IPS DF 6.9 (cell line): ENCODE data around the gene NLRC5.

ENCODE experiments used
- DNase-seq: peaks from one replicate; pipeline ENCODE4 v3.0.0-alpha.2; 2013; ENCODE audit warnings: low read depth, low spot score
- H3K27ac ChIP-seq: one replicate; pipeline ENCODE4 v1.5.1; 2013; ENCODE audit warnings: low read length, control low read depth
- H3K27me3 ChIP-seq: 2 replicates; pipeline ENCODE4 v1.6.1; 2013; ENCODE audit warnings: mild to moderate bottlenecking, low read length; ENCODE audit not compliant: control insufficient read depth, insufficient read depth
- H3K36me3 ChIP-seq: 2 replicates; pipeline ENCODE4 v1.6.1; 2013; ENCODE audit warnings: low read length; ENCODE audit not compliant: control insufficient read depth, insufficient read depth
- H3K4me1 ChIP-seq: 2 replicates; pipeline ENCODE4 v1.6.1; 2013; ENCODE audit warnings: low read length; ENCODE audit not compliant: control insufficient read depth, insufficient read depth
- H3K4me3 ChIP-seq: 2 replicates; pipeline ENCODE4 v1.5.1; 2013; ENCODE audit warnings: mild to moderate bottlenecking, low read length
- H3K9me3 ChIP-seq: 2 replicates; pipeline ENCODE4 v1.6.1; 2013; ENCODE audit warnings: low read length, inconsistent platforms; ENCODE audit not compliant: control insufficient read depth, insufficient read depth
- WGBS: extraction: QIAGEN DNeasy Blood & Tissue Kit; methylation state at CpG from one replicate; pipeline ENCODE4 v1.1.7; 2013; ENCODE audit warnings: mixed read lengths, missing lambda C conversion rate; ENCODE audit not compliant: insufficient read length, insufficient coverage; 5-methylcytosine and 5-hydroxymethylcytosine counted together

Gene NLRC5

DNA sequence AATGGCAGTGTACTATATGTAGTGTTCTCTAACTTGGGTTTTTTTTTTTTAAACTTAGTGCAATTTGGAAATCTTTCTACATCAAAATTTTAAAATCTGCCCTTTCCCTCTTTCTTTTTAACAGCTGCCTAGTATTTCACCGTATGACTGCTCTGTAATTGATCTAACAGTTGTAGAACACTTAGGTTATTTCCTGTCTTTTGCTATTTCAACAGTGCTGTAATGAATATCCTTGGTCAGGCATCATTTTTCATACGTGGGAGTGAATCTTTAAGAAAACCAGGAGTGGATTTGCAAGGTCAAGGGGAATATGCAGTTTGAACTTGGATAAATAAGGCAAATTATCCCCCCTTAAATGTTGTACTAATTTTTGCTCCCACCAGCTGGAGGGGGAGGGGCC, 3.8 kb downstream of the NLRC5 start:
- H3K27ac ChIP-seq = no peak overlapping the region
- no peaks in the 10 kb centered on the region for H3K36me3 ChIP-seq
- H3K27me3 ChIP-seq = peaks cover 4% of the 10 kb centered on the region; the same call in 1 of the 2 replicates
- no peaks in the 10 kb centered on the region for H3K9me3 ChIP-seq
- no peak overlapping the region for H3K4me3 ChIP-seq
- no peaks in the 10 kb centered on the region; the same call in none of the 2 replicates for H3K4me1 ChIP-seq
- DNase-seq = no peak
- no CpG with 5 or more reads among the region's 2 CpGs for WGBS

DNA sequence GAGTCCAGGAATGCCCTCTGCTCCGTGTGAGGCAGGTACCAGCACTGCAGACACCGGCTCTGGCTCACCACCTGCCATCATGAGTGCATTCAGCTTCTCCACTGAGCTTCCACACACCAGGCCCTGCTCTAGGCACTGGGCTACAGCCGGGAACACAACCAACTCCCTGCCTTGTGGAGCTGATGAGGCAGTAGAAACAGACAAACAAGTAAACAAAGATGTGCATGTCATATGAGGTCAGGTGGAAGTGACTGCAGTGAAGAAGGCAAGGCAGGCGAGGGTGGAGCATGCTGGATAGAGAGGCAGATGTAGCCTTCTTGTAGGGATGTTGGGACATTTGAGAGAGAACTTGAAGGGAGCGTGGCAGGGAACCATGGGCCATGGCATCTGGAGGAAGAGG, 5.0 kb downstream of the NLRC5 start:
- Histone ChIP-seq H3K36me3 (no peaks in the 10 kb centered on the region), H3K27me3 (no peaks in the 10 kb centered on the region), H3K4me3 (no peak overlapping the region), H3K9me3 (no peaks in the 10 kb centered on the region), H3K4me1 (no peaks in the 10 kb centered on the region), H3K27ac (no peak overlapping the region)
- WGBS = no CpG with 5 or more reads among the region's 5 CpGs
- no peak for DNase-seq

DNA sequence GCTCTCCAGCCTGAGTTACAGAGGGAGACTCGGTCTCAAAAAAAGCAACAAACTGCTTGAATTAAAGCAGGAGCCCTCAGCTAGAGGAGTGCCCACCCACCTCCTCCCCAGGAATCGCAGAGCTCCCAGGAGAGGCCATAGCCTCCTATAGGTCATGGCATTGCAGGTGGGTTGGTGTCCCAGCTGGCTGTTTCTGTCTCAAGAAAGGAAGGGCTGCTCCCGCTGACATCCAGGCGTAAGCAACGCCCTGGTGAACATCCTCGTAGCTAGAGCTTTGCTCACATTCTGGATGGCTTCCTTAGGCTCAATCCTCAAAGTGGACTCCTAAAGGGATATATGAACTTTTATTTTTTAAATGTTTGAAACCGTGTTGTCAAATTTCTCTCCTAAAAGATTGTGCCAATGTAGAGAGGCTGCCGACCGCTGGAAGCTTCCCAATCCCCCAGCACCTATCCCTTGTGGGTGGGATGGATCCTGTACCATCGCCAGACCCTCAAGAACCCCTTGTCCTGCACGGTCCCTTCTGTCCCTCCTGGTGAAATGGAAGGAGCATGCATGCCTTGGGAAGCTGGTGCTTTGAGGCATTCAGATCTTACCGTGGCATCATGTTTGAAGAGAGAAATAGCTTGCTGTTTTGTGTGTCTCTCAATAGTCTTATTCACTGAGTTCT, 5.9 kb downstream of the NLRC5 start:
- Histone ChIP-seq H3K9me3 (no peaks in the 10 kb centered on the region), H3K36me3 (no peaks in the 10 kb centered on the region), H3K4me1 (no peaks in the 10 kb centered on the region), H3K4me3 (no peak overlapping the region), H3K27ac (no peak overlapping the region), H3K27me3 (no peaks in the 10 kb centered on the region)
- no CpG with 5 or more reads among the region's 12 CpGs for WGBS
- no peak for DNase-seq

DNA sequence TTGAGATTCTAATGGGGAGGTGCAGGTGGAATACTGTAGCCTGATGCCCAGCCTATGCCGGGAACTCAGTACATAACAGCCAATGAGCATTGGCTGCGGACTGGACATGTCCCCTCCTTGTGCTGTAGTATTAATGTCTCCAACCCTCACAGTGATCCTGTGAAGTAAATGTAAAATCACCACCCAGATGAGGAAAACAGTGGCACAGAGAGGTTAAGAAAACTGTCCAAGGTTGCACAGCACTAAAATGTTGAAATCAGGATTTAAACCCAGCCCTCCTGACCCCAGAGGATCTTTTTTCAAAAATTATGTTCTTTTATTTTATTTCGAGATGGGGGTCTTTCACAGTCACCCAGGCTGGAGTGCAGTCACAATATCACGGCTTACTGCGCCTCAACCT, 7.9 kb downstream of the NLRC5 start:
- WGBS = no CpG with 5 or more reads among the region's 5 CpGs
- no peak overlapping the region for H3K27ac ChIP-seq
- DNase-seq = no peak
- no peaks in the 10 kb centered on the region for H3K4me1 ChIP-seq
- no peak overlapping the region for H3K4me3 ChIP-seq
- no peaks in the 10 kb centered on the region for H3K9me3 ChIP-seq
- no peaks in the 10 kb centered on the region for H3K36me3 ChIP-seq
- no peaks in the 10 kb centered on the region for H3K27me3 ChIP-seq

DNA sequence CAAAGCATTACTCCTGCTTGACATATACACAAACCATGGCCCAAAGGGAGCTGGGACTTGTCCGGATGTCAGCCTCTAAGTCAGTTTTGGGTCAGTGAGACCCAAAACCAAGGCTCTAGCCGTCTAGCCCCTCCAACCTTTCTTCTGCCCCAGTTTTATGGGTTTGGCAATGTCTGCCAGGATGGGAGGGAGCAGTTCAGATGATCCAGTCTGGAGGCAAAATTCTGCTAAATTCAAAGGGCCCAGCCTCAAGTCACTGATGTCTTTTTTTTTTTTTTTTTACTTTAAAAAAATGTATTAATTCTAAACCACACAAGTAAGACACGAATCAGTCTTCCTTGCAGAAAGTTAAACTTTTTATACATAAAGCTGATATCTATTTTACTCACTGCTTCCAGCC, 8.6 kb downstream of the NLRC5 start:
- no peak for DNase-seq
- Histone ChIP-seq H3K36me3 (no peaks in the 10 kb centered on the region), H3K27me3 (no peaks in the 10 kb centered on the region), H3K9me3 (no peaks in the 10 kb centered on the region), H3K4me3 (no peak overlapping the region), H3K27ac (no peak overlapping the region), H3K4me1 (no peaks in the 10 kb centered on the region)
- WGBS = no CpG with 5 or more reads among the region's 3 CpGs

DNA sequence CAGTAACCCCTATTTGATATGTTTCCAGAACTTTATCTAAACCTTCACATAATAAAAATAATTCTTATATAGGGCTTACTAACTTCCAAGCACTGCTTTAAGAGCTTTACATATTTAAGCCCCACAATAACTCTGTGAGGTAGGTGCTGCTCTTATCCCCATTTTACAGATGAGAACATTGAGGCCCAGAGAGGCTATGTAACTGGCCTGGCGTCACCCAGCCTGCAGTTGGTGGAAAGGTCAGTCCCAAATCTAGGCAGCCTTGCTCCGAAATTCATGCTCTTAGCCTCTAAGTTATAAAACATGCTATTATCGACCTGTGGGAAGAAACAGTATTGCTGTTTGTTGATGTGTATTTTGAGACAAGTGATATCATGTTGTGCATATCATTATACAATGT, 9.0 kb downstream of the NLRC5 start:
- Histone ChIP-seq H3K27me3 (no peaks in the 10 kb centered on the region), H3K4me1 (no peaks in the 10 kb centered on the region), H3K9me3 (no peaks in the 10 kb centered on the region), H3K4me3 (no peak overlapping the region), H3K36me3 (no peaks in the 10 kb centered on the region), H3K27ac (no peak overlapping the region)
- WGBS = no CpG with 5 or more reads among the region's 3 CpGs
- DNase-seq = no peak

DNA sequence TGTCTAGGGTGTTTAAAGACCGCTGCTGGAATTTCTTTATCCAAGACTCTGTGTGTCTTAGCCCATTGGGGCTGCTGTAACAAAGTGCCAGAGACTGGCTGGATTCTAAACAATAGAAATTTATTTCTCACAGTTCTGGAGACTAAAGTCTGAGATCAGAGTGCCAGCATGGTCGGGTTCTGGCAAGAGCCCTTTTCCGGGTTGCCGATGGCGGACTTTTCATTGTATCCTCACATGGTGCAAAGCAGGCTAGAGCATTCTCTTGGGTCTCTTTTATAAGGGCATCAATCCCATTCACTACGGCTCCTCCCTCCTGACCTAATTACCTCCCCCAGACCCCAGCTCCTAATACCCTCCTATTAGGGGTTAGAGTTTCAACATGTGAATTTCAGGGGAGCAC, 9.5 kb downstream of the NLRC5 start:
- DNase-seq = no peak
- no CpG with 5 or more reads among the region's 6 CpGs for WGBS
- Histone ChIP-seq H3K27me3 (no peaks in the 10 kb centered on the region), H3K9me3 (no peaks in the 10 kb centered on the region), H3K27ac (no peak overlapping the region), H3K4me1 (no peaks in the 10 kb centered on the region), H3K4me3 (no peak overlapping the region), H3K36me3 (no peaks in the 10 kb centered on the region)

DNA sequence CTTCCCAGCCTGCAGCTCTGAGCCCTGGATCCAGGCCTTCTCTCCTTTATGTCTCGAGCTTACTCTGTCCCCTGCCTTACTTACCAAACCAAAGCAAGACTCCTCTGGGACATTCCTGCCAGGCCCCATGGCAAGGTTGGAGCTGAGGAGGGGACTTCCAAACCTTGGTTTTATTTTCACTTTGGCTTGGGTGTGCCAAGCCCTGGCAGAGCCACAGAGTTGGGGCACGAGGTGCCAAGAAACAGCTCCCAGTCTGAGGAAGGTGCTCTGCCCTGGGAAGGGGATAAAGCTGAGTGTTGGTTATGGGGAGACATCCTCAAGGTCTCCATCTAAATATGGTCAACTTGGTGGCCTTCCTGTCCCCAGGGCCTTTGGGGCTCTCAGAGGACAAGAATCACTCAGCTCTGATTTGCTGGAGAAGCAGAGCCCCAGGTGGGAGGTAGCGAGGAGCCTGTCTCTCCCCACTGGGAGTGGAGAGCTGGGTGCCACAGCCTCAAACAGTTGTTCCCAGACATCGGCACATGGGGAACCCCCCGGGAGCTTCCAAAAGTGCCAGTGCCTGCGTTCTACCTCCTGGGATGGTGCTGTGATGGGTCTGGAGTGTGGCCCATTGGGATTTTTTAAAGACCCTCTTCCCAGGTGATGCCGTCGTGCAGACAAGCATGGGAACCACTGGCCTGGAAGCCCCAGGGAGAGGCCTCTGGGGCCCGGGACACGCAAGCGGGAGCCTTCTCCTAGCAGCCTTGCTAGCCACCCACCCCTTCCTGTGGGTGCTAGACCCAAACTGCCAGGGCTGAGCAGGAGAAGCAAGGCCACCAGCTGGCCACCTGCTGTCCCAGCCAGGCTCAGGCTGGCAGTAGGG, 10.3 kb downstream of the NLRC5 start:
- no peak overlapping the region for H3K27ac ChIP-seq
- H3K36me3 ChIP-seq = no peaks in the 10 kb centered on the region
- no peaks in the 10 kb centered on the region for H3K4me1 ChIP-seq
- H3K9me3 ChIP-seq = no peaks in the 10 kb centered on the region
- no peak overlapping the region for H3K4me3 ChIP-seq
- H3K27me3 ChIP-seq = no peaks in the 10 kb centered on the region
- no peak for DNase-seq
- whole genome bisulfite sequencing = no CpG with 5 or more reads among the region's 11 CpGs

DNA sequence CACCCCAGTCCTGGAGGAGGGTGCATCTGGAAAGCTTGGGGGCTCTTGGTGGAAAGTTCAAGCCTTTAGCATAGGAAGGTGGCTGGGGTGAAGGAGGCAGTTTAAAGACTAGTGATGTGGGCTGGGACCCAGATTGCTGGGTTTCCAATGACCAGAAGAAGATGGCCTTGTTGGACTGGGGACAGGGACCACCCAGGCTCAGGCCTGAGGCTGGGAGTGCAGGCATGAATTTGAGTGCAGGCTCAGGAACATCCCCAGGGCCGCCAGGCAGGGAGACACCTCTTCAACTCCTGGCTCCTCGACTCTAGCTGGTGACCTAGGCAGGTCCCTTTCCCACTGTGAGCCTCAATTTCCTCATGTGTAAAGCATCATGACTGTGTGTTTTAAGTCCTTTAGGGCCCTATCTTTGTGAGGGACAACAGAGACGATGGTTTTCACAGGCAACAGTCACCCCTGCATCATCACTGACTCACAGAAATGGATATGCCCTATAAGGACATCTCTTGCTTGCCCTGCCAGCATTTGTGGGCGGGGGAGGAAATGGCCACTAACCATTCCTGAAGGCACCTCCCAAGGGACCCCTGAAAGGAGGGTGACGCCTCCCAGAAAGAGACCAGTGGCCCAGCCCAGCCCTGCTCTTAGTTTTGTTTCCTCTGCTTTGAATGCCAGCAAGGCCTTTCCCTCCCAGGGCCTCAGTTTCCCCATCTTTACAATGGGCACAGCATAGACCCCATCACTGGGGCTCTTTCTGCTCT, 11.1 kb downstream of the NLRC5 start:
- Histone ChIP-seq H3K27me3 (no peaks in the 10 kb centered on the region), H3K36me3 (no peaks in the 10 kb centered on the region), H3K4me3 (no peak overlapping the region), H3K9me3 (no peaks in the 10 kb centered on the region), H3K4me1 (no peaks in the 10 kb centered on the region), H3K27ac (no peak overlapping the region)
- no peak for DNase-seq
- WGBS = no CpG with 5 or more reads among the region's 5 CpGs

DNA sequence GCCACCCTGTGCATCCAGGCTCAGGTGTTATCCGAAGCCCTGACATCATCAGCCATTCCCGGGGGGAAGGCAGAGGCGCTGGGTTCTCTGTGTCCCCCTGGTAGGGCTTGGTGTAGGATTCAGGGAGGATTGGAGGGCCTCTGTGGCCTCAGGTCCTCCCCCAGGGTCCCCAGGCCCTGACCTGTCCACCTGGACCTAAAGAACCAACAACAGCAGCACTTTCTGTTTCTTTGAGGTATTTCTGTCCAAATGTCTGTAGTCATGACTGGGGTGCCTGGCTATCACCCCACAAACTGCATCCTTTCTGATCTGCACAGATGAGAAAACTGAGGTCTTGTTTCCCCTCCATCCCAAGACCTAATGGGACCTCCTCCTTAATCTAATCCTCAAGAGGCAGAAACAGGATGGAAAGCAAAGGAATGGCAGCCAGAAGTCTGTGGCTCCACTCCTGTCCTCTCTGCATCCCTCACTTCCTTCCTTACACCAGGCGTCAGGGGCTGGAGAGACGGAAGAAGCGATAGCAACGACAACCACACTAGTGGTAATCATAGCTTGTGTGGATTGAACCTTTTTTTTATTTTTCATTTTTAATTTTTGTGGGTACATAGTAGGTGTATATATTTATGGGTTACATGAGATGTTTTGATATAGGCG, 11.8 kb downstream of the NLRC5 start:
- H3K4me3 ChIP-seq = no peak overlapping the region
- no peaks in the 10 kb centered on the region for H3K27me3 ChIP-seq
- no peak for DNase-seq
- WGBS = no CpG with 5 or more reads among the region's 8 CpGs
- H3K4me1 ChIP-seq = no peaks in the 10 kb centered on the region
- no peaks in the 10 kb centered on the region for H3K36me3 ChIP-seq
- no peaks in the 10 kb centered on the region for H3K9me3 ChIP-seq
- H3K27ac ChIP-seq = no peak overlapping the region
